ENCODE measurements around the gene BNIP3.

DNA sequence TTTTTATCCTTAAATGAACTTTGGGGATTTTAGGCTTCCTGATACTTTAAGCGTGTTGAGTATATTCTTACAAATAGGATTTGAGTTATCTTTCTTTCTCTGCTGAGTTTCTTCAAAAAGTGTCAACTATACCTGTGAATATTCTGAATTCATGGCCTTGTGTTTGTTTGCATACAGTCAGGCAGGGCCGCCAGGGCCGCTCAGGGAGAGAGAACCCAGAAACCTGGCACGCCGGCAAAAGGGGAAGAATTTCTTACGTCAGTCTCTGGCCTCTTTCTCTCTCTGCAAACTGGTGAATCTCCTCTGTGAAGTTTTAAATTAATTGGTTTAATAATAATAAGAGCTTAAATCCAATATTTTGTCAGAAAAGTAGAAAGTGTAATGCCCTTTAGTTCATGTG lies 29.3 kb upstream of the BNIP3 start:
- TF ChIP-seq, protein P1, sequence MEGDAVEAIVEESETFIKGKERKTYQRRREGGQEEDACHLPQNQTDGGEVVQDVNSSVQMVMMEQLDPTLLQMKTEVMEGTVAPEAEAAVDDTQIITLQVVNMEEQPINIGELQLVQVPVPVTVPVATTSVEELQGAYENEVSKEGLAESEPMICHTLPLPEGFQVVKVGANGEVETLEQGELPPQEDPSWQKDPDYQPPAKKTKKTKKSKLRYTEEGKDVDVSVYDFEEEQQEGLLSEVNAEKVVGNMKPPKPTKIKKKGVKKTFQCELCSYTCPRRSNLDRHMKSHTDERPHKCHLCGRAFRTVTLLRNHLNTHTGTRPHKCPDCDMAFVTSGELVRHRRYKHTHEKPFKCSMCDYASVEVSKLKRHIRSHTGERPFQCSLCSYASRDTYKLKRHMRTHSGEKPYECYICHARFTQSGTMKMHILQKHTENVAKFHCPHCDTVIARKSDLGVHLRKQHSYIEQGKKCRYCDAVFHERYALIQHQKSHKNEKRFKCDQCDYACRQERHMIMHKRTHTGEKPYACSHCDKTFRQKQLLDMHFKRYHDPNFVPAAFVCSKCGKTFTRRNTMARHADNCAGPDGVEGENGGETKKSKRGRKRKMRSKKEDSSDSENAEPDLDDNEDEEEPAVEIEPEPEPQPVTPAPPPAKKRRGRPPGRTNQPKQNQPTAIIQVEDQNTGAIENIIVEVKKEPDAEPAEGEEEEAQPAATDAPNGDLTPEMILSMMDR (IDR thresholded peaks at IDR 0.05; ENCODE audit: low read depth, low read length), result no peak
- no peak for TF ChIP-seq EZH2phosphoT487 (IDR thresholded peaks at IDR 0.05; ENCODE audit: low read depth)

All from OCI-LY3 (cell line).